Uterus (tissue), 2 donors: Measurements from ENCODE around the gene GAL.

Source experiments
- CTCF ChIP-seq, 4 experiments: fragments of 200-600 bp in 2 of 4; fragments of 450-650 bp in 2 of 4; sonication (generic) in 2 of 4; IDR thresholded peaks; one replicate each; pipeline ENCODE4 v1.5.1; 2016 to 2019; ENCODE audit warnings: antibody characterized with exemption in 4 of 4, mild to moderate bottlenecking in 2 of 4, moderate library complexity in 1 of 4
- POLR2A ChIP-seq, 2 donors: fragments of 450-650 bp; IDR thresholded peaks; one replicate each; pipeline ENCODE4 v1.6.1; 2016; ENCODE audit warnings: antibody characterized with exemption in 2 of 2, mild to moderate bottlenecking in 1 of 2, moderate library complexity in 1 of 2

DNA sequence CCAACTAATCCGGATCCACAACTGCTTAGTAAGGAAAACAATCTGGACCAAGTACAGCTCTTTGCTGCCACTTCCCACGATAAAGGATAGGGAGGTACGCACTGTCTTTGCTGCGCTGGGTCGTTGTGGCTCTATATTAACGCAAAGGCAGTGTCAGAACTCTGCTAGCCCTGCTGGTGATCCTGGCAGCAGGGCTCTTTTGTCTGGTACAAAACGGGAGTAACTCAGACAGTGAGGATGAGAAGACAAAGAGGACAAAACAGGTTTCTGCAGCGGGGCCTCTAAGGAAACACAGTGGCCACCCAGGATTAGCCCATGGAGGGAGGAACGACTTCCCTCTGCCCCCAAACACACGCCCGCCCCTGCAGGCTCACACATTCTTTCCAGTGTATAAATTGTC is 26.1 kb downstream of the GAL start:
- TF ChIP-seq CTCF (IDR thresholded peaks at IDR 0.05) (no peak), POLR2A (IDR thresholded peaks at IDR 0.05) (no peak)
